Lower leg skin (tissue), 4 donors: Measurements from ENCODE around the gene MALSU1. TPM values are rescaled to one million over a fixed set of nuclear protein-coding genes. Genes with fewer than 3 reads are reported as not detected.

Source experiments
- DNase-seq, 2 donors: peaks; one replicate each; pipeline ENCODE4 v3.0.0-alpha.2; 2019; ENCODE audit warnings: low spot score in 2 of 2
- H3K4me3 ChIP-seq: fragments of 200-600 bp; sonication (generic); 2 replicates; pipeline ENCODE4 v1.5.1; 2017; ENCODE audit warnings: mild to moderate bottlenecking, low read depth; ENCODE audit not compliant: poor library complexity, severe bottlenecking
- POLR2A ChIP-seq, 2 donors: fragments of 450-650 bp; IDR thresholded peaks; one replicate each; pipeline ENCODE4 v1.6.1; 2016 to 2017; ENCODE audit warnings: antibody characterized with exemption in 2 of 2, mild to moderate bottlenecking in 1 of 2, moderate library complexity in 1 of 2
- WGBS, 2 donors: methylation state at CpG; one replicate each; pipeline ENCODE4 v1.1.5; 2018; 5-methylcytosine and 5-hydroxymethylcytosine counted together
- intact Hi-C: fragments of 100-400 bp; cut with DNase I; formaldehyde crosslinking; loops from one replicate; pipeline ENCODE4 v1.15.0; 2023; ENCODE audit warnings: low total_unique reads
- total RNA-seq, 4 donors: library from RNA; depleted of rRNA; stranded (reverse); fragments of >200 nt; gene quantifications; one replicate each; pipeline ENCODE4 v1.1.0, GENCODE V29; 2016
- TF ChIP-seq, protein P1 (sequence below), 3 donors: fragments of 450-650 bp; IDR thresholded peaks; one replicate each; pipeline ENCODE4 v1.5.1; 2016; ENCODE audit warnings: antibody characterized with exemption in 3 of 3, mild to moderate bottlenecking in 3 of 3, moderate library complexity in 2 of 3

Gene MALSU1
- total RNA-seq, 4 donors from 2014 or later, result 32.1 to 47.6 (median 35.2) TPM

DNA sequence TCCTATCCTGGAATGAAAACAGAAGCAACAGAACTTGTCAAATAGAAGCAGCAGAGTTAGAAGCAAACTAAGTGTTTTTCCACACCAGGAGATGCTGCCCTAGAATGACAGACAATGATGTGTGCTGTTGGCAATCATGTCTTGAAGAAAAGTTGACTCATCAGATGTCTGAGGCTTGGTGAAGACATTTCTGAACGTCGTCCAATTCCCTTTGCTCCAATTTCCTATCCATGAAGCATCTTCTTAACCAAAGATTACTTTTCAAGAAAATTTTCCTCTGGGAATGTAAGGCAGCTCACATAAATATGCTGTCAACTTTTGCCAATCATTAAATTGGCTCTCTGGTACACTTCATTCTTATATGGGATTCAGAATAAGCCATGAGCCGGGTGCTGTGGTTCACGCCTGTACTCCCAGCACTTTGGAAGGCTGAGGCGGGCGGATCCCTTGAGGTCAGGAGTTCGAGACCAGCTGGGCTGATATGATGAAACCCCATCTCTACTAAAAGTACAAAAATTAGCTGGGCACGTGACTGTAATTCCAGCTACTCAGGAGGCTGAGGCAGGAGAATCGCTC is 34.6 kb downstream of the MALSU1 start:
- peak in 1 of 2 donors; percentile 45 for DNase-seq
- H3K4me3 ChIP-seq, result no peak overlapping the region
- intact Hi-C loops, result no loop called here
- 39 to 40% methylated on average over 9 of the region's 9 CpGs for WGBS, 2 donors
- TF ChIP-seq, protein P1, sequence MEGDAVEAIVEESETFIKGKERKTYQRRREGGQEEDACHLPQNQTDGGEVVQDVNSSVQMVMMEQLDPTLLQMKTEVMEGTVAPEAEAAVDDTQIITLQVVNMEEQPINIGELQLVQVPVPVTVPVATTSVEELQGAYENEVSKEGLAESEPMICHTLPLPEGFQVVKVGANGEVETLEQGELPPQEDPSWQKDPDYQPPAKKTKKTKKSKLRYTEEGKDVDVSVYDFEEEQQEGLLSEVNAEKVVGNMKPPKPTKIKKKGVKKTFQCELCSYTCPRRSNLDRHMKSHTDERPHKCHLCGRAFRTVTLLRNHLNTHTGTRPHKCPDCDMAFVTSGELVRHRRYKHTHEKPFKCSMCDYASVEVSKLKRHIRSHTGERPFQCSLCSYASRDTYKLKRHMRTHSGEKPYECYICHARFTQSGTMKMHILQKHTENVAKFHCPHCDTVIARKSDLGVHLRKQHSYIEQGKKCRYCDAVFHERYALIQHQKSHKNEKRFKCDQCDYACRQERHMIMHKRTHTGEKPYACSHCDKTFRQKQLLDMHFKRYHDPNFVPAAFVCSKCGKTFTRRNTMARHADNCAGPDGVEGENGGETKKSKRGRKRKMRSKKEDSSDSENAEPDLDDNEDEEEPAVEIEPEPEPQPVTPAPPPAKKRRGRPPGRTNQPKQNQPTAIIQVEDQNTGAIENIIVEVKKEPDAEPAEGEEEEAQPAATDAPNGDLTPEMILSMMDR (IDR thresholded peaks at IDR 0.05), result no peak
- TF ChIP-seq POLR2A (IDR thresholded peaks at IDR 0.05), result no peak

DNA sequence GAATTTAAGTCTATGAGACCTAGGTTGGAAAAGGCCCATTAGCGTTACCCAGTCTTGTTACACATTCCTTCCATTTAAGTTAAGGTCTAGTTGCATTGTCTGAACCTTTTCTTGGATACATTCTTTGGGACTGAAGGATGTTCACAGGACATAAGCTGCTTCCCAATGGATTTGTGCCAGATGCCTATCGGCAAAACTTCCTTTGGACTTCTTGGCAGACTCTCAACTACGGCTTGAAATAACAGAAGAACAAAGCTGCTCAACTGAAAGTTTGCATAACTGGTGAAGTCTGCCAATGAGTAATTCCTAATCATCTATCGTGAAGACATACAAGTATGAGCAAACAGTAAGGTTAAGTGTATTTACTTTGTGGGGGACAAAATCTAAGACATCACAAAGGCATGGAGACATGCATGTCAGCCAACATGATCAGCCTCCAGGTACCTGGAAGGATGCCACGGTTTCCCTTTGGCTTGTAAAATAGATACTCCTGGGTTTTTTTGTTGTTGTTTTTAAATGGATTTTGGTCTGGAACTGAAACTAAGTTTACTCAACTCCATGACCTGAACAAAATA is 35.4 kb downstream of the MALSU1 start:
- WGBS, 2 donors, result 21 to 23% methylated on average over 5 of the region's 5 CpGs
- intact Hi-C loops, result no loop called here
- TF ChIP-seq, protein P1 (IDR thresholded peaks at IDR 0.05), result no peak
- TF ChIP-seq POLR2A (IDR thresholded peaks at IDR 0.05), result no peak
- H3K4me3 ChIP-seq, result no peak overlapping the region
- DNase-seq, result no peak

DNA sequence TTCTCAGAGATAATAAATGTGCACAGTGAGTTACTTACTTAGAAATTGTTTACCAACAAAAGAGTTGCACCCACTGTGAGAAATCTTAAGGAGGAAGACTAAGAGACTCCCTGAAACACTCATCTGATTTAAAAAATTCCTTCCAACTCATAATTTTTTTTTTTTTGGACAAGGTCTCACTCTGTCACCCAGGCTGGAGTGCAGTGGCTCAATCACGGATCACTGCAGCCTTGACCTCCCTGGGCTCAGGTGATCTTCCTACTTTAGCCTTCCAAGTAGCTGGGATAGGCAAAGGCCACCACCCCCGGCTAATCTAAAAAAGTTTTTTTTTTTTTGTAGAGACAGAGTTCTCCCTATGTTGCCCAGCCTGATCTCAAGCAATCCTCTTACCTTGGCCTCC is 36.0 kb downstream of the MALSU1 start:
- 52 to 82% methylated on average over 2 of the region's 2 CpGs for WGBS, 2 donors
- no peak overlapping the region for H3K4me3 ChIP-seq
- no peak for TF ChIP-seq POLR2A (IDR thresholded peaks at IDR 0.05)
- TF ChIP-seq, protein P1 (IDR thresholded peaks at IDR 0.05), result no peak
- no peak for DNase-seq
- intact Hi-C loops, result no loop called here

DNA sequence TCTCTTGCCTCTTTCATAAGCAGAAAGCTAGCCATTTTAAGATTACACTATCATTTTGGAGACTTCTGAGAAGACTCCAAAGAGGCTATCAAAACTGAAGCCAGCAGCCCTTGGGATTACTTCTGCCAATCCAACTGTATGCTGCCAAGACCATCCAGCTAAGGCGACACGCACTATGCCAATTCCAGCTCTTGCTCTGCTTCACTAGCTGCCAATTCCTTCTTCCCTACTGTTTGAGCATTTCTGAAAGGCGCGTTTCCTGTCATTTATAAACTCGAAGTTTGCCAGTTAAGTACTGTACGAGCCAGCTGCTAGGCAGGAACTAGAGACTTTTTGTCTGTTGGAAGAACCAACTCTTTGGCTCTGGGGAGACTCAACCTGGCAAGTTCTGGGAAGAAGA is 36.5 kb downstream of the MALSU1 start:
- TF ChIP-seq POLR2A (IDR thresholded peaks at IDR 0.05), result no peak
- TF ChIP-seq, protein P1 (IDR thresholded peaks at IDR 0.05), result no peak
- H3K4me3 ChIP-seq, result no peak overlapping the region
- intact Hi-C loops, result no loop called here
- DNase-seq, result no peak
- WGBS, 2 donors, result 21 to 24% methylated on average over 6 of the region's 6 CpGs

DNA sequence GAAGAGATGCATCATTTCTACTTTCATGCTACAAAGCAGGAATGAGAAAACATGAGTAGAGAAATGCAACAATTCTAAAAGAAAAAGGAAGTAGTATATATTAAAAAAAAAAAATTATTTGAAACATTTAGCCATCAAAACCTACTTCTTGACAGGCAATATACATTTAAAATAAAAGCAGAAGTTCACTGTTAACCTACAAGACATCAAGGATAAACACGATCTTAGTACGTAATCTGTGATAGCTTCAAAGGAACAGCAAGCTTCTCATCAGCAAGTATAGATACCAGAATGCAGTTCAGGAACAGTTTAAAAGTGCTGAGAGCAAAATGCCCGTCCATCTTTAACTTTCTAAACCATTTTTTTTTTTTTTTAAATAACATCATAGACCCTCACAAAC is 36.9 kb downstream of the MALSU1 start:
- no peak for DNase-seq
- no peak for TF ChIP-seq POLR2A (IDR thresholded peaks at IDR 0.05)
- TF ChIP-seq, protein P1 (IDR thresholded peaks at IDR 0.05), result no peak
- H3K4me3 ChIP-seq, result no peak overlapping the region
- intact Hi-C loops, result no loop called here
- 78 to 84% methylated on average over 3 of the region's 3 CpGs for WGBS, 2 donors
